H1 (cell line): ENCODE data around the gene ANXA2R.

ENCODE experiments used
- CBX8 ChIP-seq: fragments of 300-800, 300-1000 bp; sonication (generic); IDR thresholded peaks from 2 replicates; pipeline ENCODE4 v1.7.1; 2016; ENCODE audit warnings: low read depth, low read length, borderline replicate concordance
- CHD2 ChIP-seq: IDR thresholded peaks from 2 replicates; pipeline ENCODE4 v1.6.1; 2012; ENCODE audit warnings: low read length, improper control_type of control experiment
- EP300 ChIP-seq, 2 experiments: IDR thresholded peaks; 1 replicate in 1 of 2; 2 replicates in 1 of 2; pipeline ENCODE4 v1.6.1; 2011 to 2012; ENCODE audit warnings: low read depth in 2 of 2, low read length in 2 of 2, mild to moderate bottlenecking in 2 of 2, borderline replicate concordance in 1 of 2, inconsistent platforms in 1 of 2, moderate library complexity in 1 of 2
- EZH2 ChIP-seq: fragments of 200-600 bp; sonication (generic); IDR thresholded peaks from 2 replicates; pipeline ENCODE4 v1.7.1; 2012; ENCODE audit warnings: low read depth, mild to moderate bottlenecking, moderate library complexity, low read length, inconsistent platforms; ENCODE audit not compliant: severe bottlenecking
- SRF ChIP-seq: IDR thresholded peaks from 2 replicates; pipeline ENCODE4 v1.6.1; 2011; ENCODE audit warnings: mild to moderate bottlenecking, low read depth, low read length, moderate library complexity
- TBP ChIP-seq: IDR thresholded peaks from 2 replicates; pipeline ENCODE4 v1.6.1; 2011; ENCODE audit warnings: low read depth, low read length, improper control_type of control experiment
- ZNF274 ChIP-seq: IDR thresholded peaks from 2 replicates; pipeline ENCODE4 v1.7.0; 2012; ENCODE audit warnings: low read length, borderline replicate concordance; ENCODE audit errors: extremely low read depth
- TF ChIP-seq, protein P1 (sequence below), 3 experiments: IDR thresholded peaks; 1 replicate in 2 of 3; 2 replicates in 1 of 3; pipeline versions ENCODE4 v1.5.1 to v1.6.1; 2011; ENCODE audit warnings: low read length in 3 of 3, mild to moderate bottlenecking in 3 of 3, inconsistent platforms in 2 of 3, low read depth in 1 of 3, moderate library complexity in 1 of 3; ENCODE audit not compliant: insufficient read depth in 1 of 3; ENCODE audit errors: control extremely low read depth in 1 of 3
- TF ChIP-seq, protein P2 (sequence below): IDR thresholded peaks from 2 replicates; pipeline ENCODE4 v1.6.1; 2012; ENCODE audit warnings: inconsistent platforms

DNA sequence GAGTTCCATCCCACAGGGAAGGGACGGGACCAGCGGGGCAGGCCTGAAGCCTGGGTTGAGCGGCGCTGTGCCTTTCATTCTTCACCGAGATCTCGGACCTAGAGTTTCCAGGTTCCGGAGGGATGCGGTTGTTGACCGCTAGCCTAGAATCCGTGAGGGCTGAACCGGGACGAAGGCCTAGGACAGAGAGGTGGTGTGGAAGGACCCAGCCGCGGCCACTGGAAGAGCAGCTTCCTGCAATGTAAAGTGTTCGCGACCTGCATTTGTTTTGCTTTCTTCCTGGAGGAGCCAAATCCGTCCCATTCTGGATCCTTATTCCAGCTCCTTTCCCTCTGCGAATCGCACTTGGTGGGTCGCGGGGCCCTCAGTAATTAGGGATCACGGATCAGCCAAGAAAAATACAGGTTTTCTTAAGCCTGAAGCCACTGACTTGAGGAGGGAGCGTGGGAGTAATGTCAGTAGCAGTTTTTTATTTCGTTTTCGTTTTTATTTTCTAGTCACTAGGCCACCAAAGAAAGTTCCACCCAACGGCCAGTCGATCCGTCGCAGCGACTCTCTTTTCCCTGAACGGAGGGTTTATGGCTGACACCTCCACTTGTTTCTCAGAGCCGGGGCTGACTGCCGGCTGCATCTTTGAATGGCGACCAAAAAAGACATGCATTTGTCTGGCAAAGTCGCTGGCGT, 48.6 kb downstream of the ANXA2R start:
- TF ChIP-seq EZH2 (no peak), CHD2 (no peak), EP300 (IDR thresholded peaks at IDR 0.05; ENCODE audit: borderline replicate concordance in 1 of 2, low read depth in 2 of 2, low read length in 2 of 2) (no peak), ZNF274 (no peak), SRF (no peak), TBP (no peak), CBX8 (no peak)
- TF ChIP-seq, protein P1, sequence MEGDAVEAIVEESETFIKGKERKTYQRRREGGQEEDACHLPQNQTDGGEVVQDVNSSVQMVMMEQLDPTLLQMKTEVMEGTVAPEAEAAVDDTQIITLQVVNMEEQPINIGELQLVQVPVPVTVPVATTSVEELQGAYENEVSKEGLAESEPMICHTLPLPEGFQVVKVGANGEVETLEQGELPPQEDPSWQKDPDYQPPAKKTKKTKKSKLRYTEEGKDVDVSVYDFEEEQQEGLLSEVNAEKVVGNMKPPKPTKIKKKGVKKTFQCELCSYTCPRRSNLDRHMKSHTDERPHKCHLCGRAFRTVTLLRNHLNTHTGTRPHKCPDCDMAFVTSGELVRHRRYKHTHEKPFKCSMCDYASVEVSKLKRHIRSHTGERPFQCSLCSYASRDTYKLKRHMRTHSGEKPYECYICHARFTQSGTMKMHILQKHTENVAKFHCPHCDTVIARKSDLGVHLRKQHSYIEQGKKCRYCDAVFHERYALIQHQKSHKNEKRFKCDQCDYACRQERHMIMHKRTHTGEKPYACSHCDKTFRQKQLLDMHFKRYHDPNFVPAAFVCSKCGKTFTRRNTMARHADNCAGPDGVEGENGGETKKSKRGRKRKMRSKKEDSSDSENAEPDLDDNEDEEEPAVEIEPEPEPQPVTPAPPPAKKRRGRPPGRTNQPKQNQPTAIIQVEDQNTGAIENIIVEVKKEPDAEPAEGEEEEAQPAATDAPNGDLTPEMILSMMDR (IDR thresholded peaks at IDR 0.05; ENCODE audit: control extremely low read depth in 1 of 3, insufficient read depth in 1 of 3, low read depth in 1 of 3, low read length in 3 of 3), result no peak
- TF ChIP-seq, protein P2, sequence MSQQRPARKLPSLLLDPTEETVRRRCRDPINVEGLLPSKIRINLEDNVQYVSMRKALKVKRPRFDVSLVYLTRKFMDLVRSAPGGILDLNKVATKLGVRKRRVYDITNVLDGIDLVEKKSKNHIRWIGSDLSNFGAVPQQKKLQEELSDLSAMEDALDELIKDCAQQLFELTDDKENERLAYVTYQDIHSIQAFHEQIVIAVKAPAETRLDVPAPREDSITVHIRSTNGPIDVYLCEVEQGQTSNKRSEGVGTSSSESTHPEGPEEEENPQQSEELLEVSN, result no peak
